SU-DHL-6 (cell line): Measurements from ENCODE around the gene DDX51.

ENCODE experiments used
- H2AFZ ChIP-seq: fragments of 200-600 bp; sonication (generic); 2 replicates; pipeline ENCODE4 v1.6.1; 2014; ENCODE audit warnings: low read depth, mild to moderate bottlenecking, moderate library complexity, mixed read lengths, antibody characterized with exemption, low read length; ENCODE audit not compliant: severe bottlenecking
- H3F3A ChIP-seq: fragments of 200-600 bp; shearing (Covaris generic); 2 replicates; pipeline ENCODE4 v1.6.0; 2016; ENCODE audit warnings: antibody characterized with exemption, mild to moderate bottlenecking; ENCODE audit not compliant: insufficient read depth
- H3K27ac ChIP-seq: fragments of 200-600 bp; sonication (generic); 2 replicates; pipeline ENCODE4 v1.5.1; 2016; ENCODE audit warnings: low read depth, mild to moderate bottlenecking, low read length, moderate library complexity, mixed read lengths
- H3K27me3 ChIP-seq: fragments of 200-600 bp; sonication (generic), shearing (Covaris generic); 2 replicates; pipeline ENCODE4 v1.6.0; 2014; ENCODE audit warnings: mild to moderate bottlenecking, low read length
- H3K36me3 ChIP-seq: fragments of 200-600 bp; sonication (generic); 2 replicates; pipeline ENCODE4 v1.6.1; 2014; ENCODE audit warnings: mild to moderate bottlenecking, low read length, mixed read lengths
- H3K4me2 ChIP-seq: fragments of 300-600, 200-600 bp; shearing (Covaris generic), sonication (generic); 2 replicates; pipeline ENCODE4 v1.6.0; 2014; ENCODE audit warnings: low read length, low read depth, mild to moderate bottlenecking; ENCODE audit not compliant: poor library complexity, severe bottlenecking
- H3K4me3 ChIP-seq: fragments of 200-600 bp; sonication (generic); 2 replicates; pipeline ENCODE4 v1.5.1; 2014; ENCODE audit warnings: antibody characterized with exemption, low read length, mild to moderate bottlenecking, mixed read lengths; ENCODE audit not compliant: insufficient read depth, poor library complexity, severe bottlenecking
- H3K79me2 ChIP-seq: fragments of 200-600 bp; sonication (generic); 2 replicates; pipeline ENCODE4 v1.6.1; 2014; ENCODE audit warnings: mild to moderate bottlenecking, low read length, moderate library complexity; ENCODE audit not compliant: insufficient read depth
- H3K9ac ChIP-seq: fragments of 200-600 bp; sonication (generic); 2 replicates; pipeline ENCODE4 v1.7.0; 2014; ENCODE audit warnings: mild to moderate bottlenecking, low read length
- H3K9me2 ChIP-seq: fragments of 200-600 bp; sonication (generic); replicated peaks from 2 replicates; pipeline ENCODE4 v1.6.1; 2014; ENCODE audit warnings: low read length; ENCODE audit not compliant: insufficient read depth
- H3K9me3 ChIP-seq: fragments of 200-600 bp; sonication (generic); 2 replicates; pipeline ENCODE4 v1.6.1; 2014; ENCODE audit warnings: low read length, mixed read lengths; ENCODE audit not compliant: insufficient read depth
- H4K20me1 ChIP-seq: fragments of 200-600 bp; sonication (generic); 2 replicates; pipeline ENCODE4 v1.6.1; 2014; ENCODE audit warnings: low read depth, mild to moderate bottlenecking, antibody characterized with exemption, low read length, moderate library complexity, mixed read lengths
- CTCF ChIP-seq: fragments of 200-600 bp; sonication (generic); IDR thresholded peaks from one replicate; pipeline ENCODE4 v1.5.1; 2017; ENCODE audit warnings: antibody characterized with exemption, mild to moderate bottlenecking, low read length, moderate library complexity; ENCODE audit not compliant: insufficient read depth, poor library complexity, severe bottlenecking
- EZH2phosphoT487 ChIP-seq: fragments of 200-600 bp; sonication (generic), shearing (Covaris generic); conservative IDR thresholded peaks from 2 replicates; pipeline ENCODE4 v1.6.1; 2018; ENCODE audit warnings: mild to moderate bottlenecking, antibody characterized with exemption, low read length, moderate library complexity, mixed read lengths

The DDX51 gene

DNA sequence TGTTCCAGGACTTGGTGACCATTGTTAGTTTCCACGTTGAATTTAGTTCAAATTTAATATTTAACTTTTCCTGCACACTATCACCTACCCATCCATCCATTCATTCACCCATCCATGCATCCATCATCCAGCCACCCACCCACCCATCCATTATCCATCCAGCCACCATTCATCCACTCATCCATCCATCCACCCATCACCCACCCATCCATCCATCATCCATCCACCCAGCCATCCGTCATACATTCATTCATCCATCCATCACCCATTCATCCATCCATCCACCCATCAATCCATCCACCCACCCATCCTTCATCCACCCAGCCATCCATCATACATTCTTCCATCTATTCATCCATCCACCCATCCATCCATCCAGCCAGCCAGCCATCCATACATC lies 22.0 kb upstream of the DDX51 start:
- no peak overlapping the region for H3K9ac ChIP-seq
- no peaks in the 10 kb centered on the region for H3K27me3 ChIP-seq
- H3K79me2 ChIP-seq = no peaks in the 10 kb centered on the region
- H3K4me2 ChIP-seq = no peak overlapping the region
- H3F3A ChIP-seq = no peaks in the 10 kb centered on the region
- no peaks in the 10 kb centered on the region for H4K20me1 ChIP-seq
- no peak overlapping the region for H3K27ac ChIP-seq
- H3K4me3 ChIP-seq = no peak overlapping the region
- no peaks in the 10 kb centered on the region for H3K36me3 ChIP-seq
- TF ChIP-seq CTCF = no peak
- no peak for TF ChIP-seq EZH2phosphoT487
- H3K9me2 ChIP-seq = no peaks in the 10 kb centered on the region
- H3K9me3 ChIP-seq = no peaks in the 10 kb centered on the region
- no peak overlapping the region for H2AFZ ChIP-seq

DNA sequence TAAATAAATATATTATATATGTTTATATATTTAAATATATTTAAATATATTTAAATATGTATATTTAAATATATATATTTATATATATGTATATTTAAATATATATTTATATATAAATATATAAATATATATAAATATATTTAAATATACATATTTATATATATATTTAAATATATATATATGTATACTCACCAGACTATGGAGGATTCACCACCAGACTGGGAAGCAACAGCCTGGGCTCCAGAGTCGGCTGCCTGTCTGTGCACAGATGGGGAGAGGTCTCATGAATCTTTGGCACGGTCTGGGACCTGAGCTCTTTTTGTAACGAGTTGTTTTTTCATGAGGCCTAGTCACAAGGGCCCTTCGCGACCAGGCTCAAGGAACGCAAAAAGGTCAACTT lies 21.5 kb upstream of the DDX51 start:
- no peak overlapping the region for H3K9ac ChIP-seq
- H4K20me1 ChIP-seq = no peaks in the 10 kb centered on the region
- no peak overlapping the region for H3K4me3 ChIP-seq
- H3K79me2 ChIP-seq = no peaks in the 10 kb centered on the region
- no peak overlapping the region for H3K27ac ChIP-seq
- no peaks in the 10 kb centered on the region for H3K27me3 ChIP-seq
- no peaks in the 10 kb centered on the region for H3K9me2 ChIP-seq
- no peaks in the 10 kb centered on the region for H3K9me3 ChIP-seq
- TF ChIP-seq CTCF (no peak), EZH2phosphoT487 (no peak)
- H3K4me2 ChIP-seq = no peak overlapping the region
- H2AFZ ChIP-seq = no peak overlapping the region
- no peaks in the 10 kb centered on the region for H3K36me3 ChIP-seq
- H3F3A ChIP-seq = no peaks in the 10 kb centered on the region

DNA sequence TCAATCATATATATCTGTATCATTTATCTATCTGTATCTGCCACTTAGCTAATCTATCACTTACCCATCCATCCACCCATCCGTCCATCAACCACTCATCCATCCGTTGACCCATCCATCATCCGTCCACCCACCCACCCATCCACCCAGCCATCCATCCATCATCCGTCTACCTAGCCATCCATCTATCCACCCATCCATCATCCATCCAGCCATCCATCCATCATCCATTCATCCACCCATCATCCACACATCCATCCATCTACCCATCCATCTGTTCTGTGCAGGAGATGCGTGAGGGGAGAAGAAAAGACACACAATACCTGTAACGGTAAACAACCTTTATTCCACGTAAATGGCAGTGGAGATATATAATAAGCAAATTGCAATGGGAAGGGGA lies 20.3 kb upstream of the DDX51 start:
- Histone ChIP-seq H4K20me1 (no peaks in the 10 kb centered on the region), H3K27ac (no peak overlapping the region), H2AFZ (no peak overlapping the region), H3K79me2 (no peaks in the 10 kb centered on the region), H3K9ac (no peak overlapping the region), H3K4me2 (no peak overlapping the region), H3K27me3 (no peaks in the 10 kb centered on the region), H3K9me2 (no peaks in the 10 kb centered on the region), H3K4me3 (no peak overlapping the region), H3K9me3 (no peaks in the 10 kb centered on the region), H3K36me3 (no peaks in the 10 kb centered on the region), H3F3A (no peaks in the 10 kb centered on the region)
- TF ChIP-seq EZH2phosphoT487 = no peak
- no peak for TF ChIP-seq CTCF

GRCh38 chr12:132163911-132164288 lies 19.8 kb upstream of the DDX51 start:
- Histone ChIP-seq H3K27ac (no peak overlapping the region), H3K27me3 (no peaks in the 10 kb centered on the region), H3K36me3 (no peaks in the 10 kb centered on the region), H3K4me3 (no peak overlapping the region), H3F3A (no peaks in the 10 kb centered on the region), H3K79me2 (no peaks in the 10 kb centered on the region), H3K9ac (no peak overlapping the region), H2AFZ (no peak overlapping the region), H4K20me1 (no peaks in the 10 kb centered on the region), H3K4me2 (no peak overlapping the region), H3K9me3 (no peaks in the 10 kb centered on the region), H3K9me2 (no peaks in the 10 kb centered on the region)
- TF ChIP-seq CTCF (no peak), EZH2phosphoT487 (no peak)
